OCI-LY3 (cell line): Measurements from ENCODE around the gene CEACAM20.
"Not testable (repeated sequence)": the region's sequence is repeated elsewhere in the genome, so short reads cannot be mapped to it uniquely, and the experiment has no call there.

Experiments used
- CTCF ChIP-seq: fragments of 200-600, 300-600 bp; sonication (generic); IDR thresholded peaks from 2 replicates; pipeline ENCODE4 v1.5.1; 2014; ENCODE audit warnings: antibody characterized with exemption, low read length, low read depth
- EZH2phosphoT487 ChIP-seq: fragments of 200-600 bp; shearing (Covaris generic); IDR thresholded peaks from 2 replicates; pipeline ENCODE4 v1.6.1; 2018; ENCODE audit warnings: antibody characterized with exemption, mixed run types, low read depth

GRCh38 chr19:44563086-44563655 lies 33.7 kb upstream of the CEACAM20 start:
- TF ChIP-seq CTCF, EZH2phosphoT487: not testable (repeated sequence)
